ENCODE results near the gene MYL2. TPM values are rescaled to one million over a fixed set of nuclear protein-coding genes. Genes with fewer than 3 reads are reported as not detected.

The MYL2 gene
- total RNA-seq, 1 donor from 2014 or later: not detected

- DNase-seq (ENCODE audit: low spot score) (no peak), ATAC-seq (no peak)
- intact Hi-C loops (cut with DNase I): no loop called here
These were observed 10.9 kb upstream of the MYL2 start for GRCh38 chr12:110931315-110931728.

GRCh38 chr12:110930348-110931314 lies 10.3 kb upstream of the MYL2 start:
- ATAC-seq: no peak
- intact Hi-C loops (cut with DNase I): no loop called here

GRCh38 chr12:110929818-110930217 lies 9.4 kb upstream of the MYL2 start:
- intact Hi-C loops (cut with DNase I): no loop called here
- DNase-seq (ENCODE audit: low spot score) (no peak), ATAC-seq (no peak)

More at GRCh38 chr12:110930348-110931314, 10.3 kb upstream of the MYL2 start:
- DNase-seq (ENCODE audit: low spot score): no peak

GRCh38 chr12:110928700-110929099 lies 8.3 kb upstream of the MYL2 start:
- DNase-seq (ENCODE audit: low spot score) (no peak), ATAC-seq (no peak)
- intact Hi-C loops (cut with DNase I): no loop called here

- ATAC-seq (no peak), DNase-seq (ENCODE audit: low spot score) (no peak)
- intact Hi-C loops (cut with DNase I): no loop called here
These were observed 7.2 kb upstream of the MYL2 start for GRCh38 chr12:110927546-110927945.

- no peak for ATAC-seq
- no peak for DNase-seq (ENCODE audit: low spot score)
- intact Hi-C loops (cut with DNase I): no loop called here
These were observed 3.4 kb upstream of the MYL2 start for GRCh38 chr12:110923692-110924334.

- intact Hi-C loops (cut with DNase I): no loop called here
- DNase-seq (ENCODE audit: low spot score) (no peak), ATAC-seq (no peak)
These were observed 2.8 kb upstream of the MYL2 start for GRCh38 chr12:110923192-110923591.

GRCh38 chr12:110922652-110923051 lies 2.3 kb upstream of the MYL2 start:
- DNase-seq (ENCODE audit: low spot score): no peak
- no peak for ATAC-seq
- intact Hi-C loops (cut with DNase I): no loop called here

- intact Hi-C loops (cut with DNase I): no loop called here
- no peak for ATAC-seq
- DNase-seq (ENCODE audit: low spot score): no peak
These were observed 883 bp upstream of the MYL2 start for GRCh38 chr12:110921262-110921661.

GRCh38 chr12:110919720-110920119 lies 659 bp downstream of the MYL2 start:
- DNase-seq (ENCODE audit: low spot score) (no peak), ATAC-seq (no peak)
- intact Hi-C loops (cut with DNase I): no loop called here

GRCh38 chr12:110917961-110918360 lies 2.4 kb downstream of the MYL2 start:
- intact Hi-C loops (cut with DNase I): no loop called here
- ATAC-seq (no peak), DNase-seq (ENCODE audit: low spot score) (no peak)

GRCh38 chr12:110917467-110917866 lies 2.9 kb downstream of the MYL2 start:
- intact Hi-C loops (cut with DNase I): no loop called here
- no peak for ATAC-seq
- DNase-seq (ENCODE audit: low spot score): no peak

- intact Hi-C loops (cut with DNase I): no loop called here
- ATAC-seq (no peak), DNase-seq (ENCODE audit: low spot score) (no peak)
These were observed 4.0 kb downstream of the MYL2 start for GRCh38 chr12:110916295-110916875.

GRCh38 chr12:110913119-110914056 lies 7.0 kb downstream of the MYL2 start:
- intact Hi-C loops (cut with DNase I): no loop called here
- ATAC-seq: no peak
- DNase-seq (ENCODE audit: low spot score): no peak

- intact Hi-C loops (cut with DNase I): no loop called here
- ATAC-seq (no peak), DNase-seq (ENCODE audit: low spot score) (no peak)
These were observed 8.1 kb downstream of the MYL2 start for GRCh38 chr12:110912263-110912662.

GRCh38 chr12:110908377-110909152 lies 11.8 kb downstream of the MYL2 start:
- intact Hi-C loops (cut with DNase I): no loop called here
- DNase-seq (ENCODE audit: low spot score): no peak
- peak; percentile 17 for ATAC-seq

GRCh38 chr12:110907583-110907982 lies 12.8 kb downstream of the MYL2 start:
- DNase-seq (ENCODE audit: low spot score): no peak
- intact Hi-C loops (cut with DNase I): no loop called here
- ATAC-seq: no peak

- ATAC-seq (no peak), DNase-seq (ENCODE audit: low spot score) (no peak)
- intact Hi-C loops (cut with DNase I): no loop called here
These were observed 13.4 kb downstream of the MYL2 start for GRCh38 chr12:110906985-110907384.
